Karpas-422 (cell line): ENCODE measurements around the gene RAD51B. TPM values are rescaled to one million over a fixed set of nuclear protein-coding genes. Genes with fewer than 3 reads are reported as not detected.

Experiments
- DNase-seq: peaks from one replicate; pipeline ENCODE4 v3.0.0-alpha.2; 2015
- H2AFZ ChIP-seq: fragments of 200-600 bp; sonication (generic); 2 replicates; pipeline ENCODE4 v1.6.1; 2014; ENCODE audit warnings: antibody characterized with exemption, low read length, mixed read lengths
- H3K27ac ChIP-seq: fragments of 200-600 bp; sonication (generic); 2 replicates; pipeline ENCODE4 v1.5.1; 2014; ENCODE audit warnings: mild to moderate bottlenecking, low read length, moderate library complexity
- H3K27me3 ChIP-seq: fragments of 200-600 bp; sonication (generic); 2 replicates; pipeline ENCODE4 v1.6.1; 2014; ENCODE audit warnings: low read length, mixed read lengths
- H3K36me3 ChIP-seq: fragments of 200-600 bp; sonication (generic); 2 replicates; pipeline ENCODE4 v1.6.1; 2014; ENCODE audit warnings: low read length, mixed read lengths; ENCODE audit not compliant: insufficient read depth
- H3K4me1 ChIP-seq: fragments of 200-600 bp; sonication (generic); 2 replicates; pipeline ENCODE4 v1.6.1; 2014; ENCODE audit warnings: mild to moderate bottlenecking, low read length, mixed read lengths
- H3K4me2 ChIP-seq: fragments of 200-600 bp; sonication (generic); 2 replicates; pipeline ENCODE4 v1.6.1; 2014; ENCODE audit warnings: low read length, low read depth, mild to moderate bottlenecking; ENCODE audit not compliant: poor library complexity, severe bottlenecking
- H3K4me3 ChIP-seq: fragments of 200-600 bp; sonication (generic); 2 replicates; pipeline ENCODE4 v1.5.1; 2014; ENCODE audit warnings: mild to moderate bottlenecking, antibody characterized with exemption, low read length, mixed read lengths
- H3K79me2 ChIP-seq: fragments of 200-600 bp; sonication (generic); 2 replicates; pipeline ENCODE4 v1.6.1; 2014; ENCODE audit warnings: mild to moderate bottlenecking, low read length, mixed read lengths
- H3K9ac ChIP-seq: fragments of 200-600 bp; sonication (generic); 2 replicates; pipeline ENCODE4 v1.6.0; 2014; ENCODE audit warnings: low read length
- H3K9me2 ChIP-seq: fragments of 200-600 bp; sonication (generic), shearing (Covaris generic); replicated peaks from 2 replicates; pipeline ENCODE4 v1.6.0; 2014; ENCODE audit warnings: mild to moderate bottlenecking, low read length, moderate library complexity; ENCODE audit not compliant: insufficient read depth
- H3K9me3 ChIP-seq: fragments of 300-700, 200-600 bp; sonication (generic); 2 replicates; pipeline ENCODE4 v1.6.1; 2014; ENCODE audit warnings: low read length, mixed read lengths
- H4K20me1 ChIP-seq: fragments of 200-600 bp; sonication (generic); 2 replicates; pipeline ENCODE4 v1.6.1; 2014; ENCODE audit warnings: mild to moderate bottlenecking, antibody characterized with exemption, low read length, low read depth; ENCODE audit not compliant: insufficient read depth
- total RNA-seq: library from RNA; depleted of rRNA; stranded (reverse); fragments of >200 nt; shearing (Covaris generic); gene quantifications from 2 replicates; pipeline ENCODE4 v1.2.3, GENCODE V29; 2014; ENCODE audit warnings: low replicate concordance

The RAD51B gene
- total RNA-seq, 1 experiment from 2014 or later = 107 TPM

DNA sequence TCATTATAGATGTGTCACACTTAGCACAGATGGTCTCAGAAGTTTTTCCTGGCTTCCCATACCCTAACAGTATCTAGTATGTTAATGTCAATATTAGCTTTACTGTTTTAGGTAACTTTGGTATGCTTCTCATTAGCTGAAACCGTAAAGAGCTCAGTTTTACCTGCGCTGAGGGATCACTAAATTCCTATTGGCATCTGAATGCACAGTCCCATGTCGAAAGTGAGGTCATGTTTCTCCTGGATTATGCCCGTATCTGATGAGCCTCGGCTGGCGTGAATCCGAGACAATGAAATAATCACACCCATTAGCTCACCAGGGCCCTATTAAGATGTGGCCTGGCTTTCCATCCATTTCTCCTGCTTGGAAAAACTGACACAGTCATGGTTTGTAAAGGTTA lies 555.1 kb downstream of the RAD51B start:
- H3K4me1 ChIP-seq = peaks cover 9% of the 10 kb centered on the region

DNA sequence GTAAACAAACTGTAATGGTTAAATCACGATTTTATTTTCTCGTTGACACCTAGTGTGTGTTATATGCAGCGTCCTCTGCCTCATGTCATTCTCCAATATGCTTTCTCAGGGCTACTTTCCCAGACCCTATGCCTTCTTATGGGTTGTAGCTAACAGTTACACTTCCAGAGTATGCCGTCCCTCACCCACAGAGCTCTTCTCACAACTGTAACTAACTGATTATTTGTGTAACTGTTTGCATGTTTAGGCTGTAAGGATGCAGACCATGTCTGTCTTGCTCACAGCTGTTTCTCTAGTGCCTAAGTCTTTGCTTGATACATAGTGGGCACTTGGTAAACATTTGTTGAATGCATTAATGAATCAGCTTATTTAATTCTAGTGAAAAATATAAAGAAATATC lies 555.8 kb downstream of the RAD51B start:
- Histone ChIP-seq H3K9ac (no peak overlapping the region), H3K27ac (no peak overlapping the region), H3K9me3 (no peaks in the 10 kb centered on the region), H4K20me1 (peaks cover 7% of the 10 kb centered on the region; the same call in 1 of the 2 replicates), H3K36me3 (no peaks in the 10 kb centered on the region), H2AFZ (no peak overlapping the region), H3K4me3 (no peak overlapping the region), H3K79me2 (no peaks in the 10 kb centered on the region), H3K9me2 (no peaks in the 10 kb centered on the region), H3K4me1 (peaks cover 9% of the 10 kb centered on the region), H3K27me3 (no peaks in the 10 kb centered on the region), H3K4me2 (no peak overlapping the region)
- DNase-seq = no peak

More for the DNA sequence above, 555.1 kb downstream of the RAD51B start:
- Histone ChIP-seq H3K4me2 (no peak overlapping the region), H3K36me3 (no peaks in the 10 kb centered on the region), H3K4me3 (no peak overlapping the region), H3K79me2 (no peaks in the 10 kb centered on the region), H2AFZ (no peak overlapping the region), H3K9ac (no peak overlapping the region), H3K9me3 (no peaks in the 10 kb centered on the region), H3K27ac (no peak overlapping the region), H3K9me2 (no peaks in the 10 kb centered on the region), H4K20me1 (peaks cover 7% of the 10 kb centered on the region; the same call in 1 of the 2 replicates), H3K27me3 (no peaks in the 10 kb centered on the region)
- no peak for DNase-seq

DNA sequence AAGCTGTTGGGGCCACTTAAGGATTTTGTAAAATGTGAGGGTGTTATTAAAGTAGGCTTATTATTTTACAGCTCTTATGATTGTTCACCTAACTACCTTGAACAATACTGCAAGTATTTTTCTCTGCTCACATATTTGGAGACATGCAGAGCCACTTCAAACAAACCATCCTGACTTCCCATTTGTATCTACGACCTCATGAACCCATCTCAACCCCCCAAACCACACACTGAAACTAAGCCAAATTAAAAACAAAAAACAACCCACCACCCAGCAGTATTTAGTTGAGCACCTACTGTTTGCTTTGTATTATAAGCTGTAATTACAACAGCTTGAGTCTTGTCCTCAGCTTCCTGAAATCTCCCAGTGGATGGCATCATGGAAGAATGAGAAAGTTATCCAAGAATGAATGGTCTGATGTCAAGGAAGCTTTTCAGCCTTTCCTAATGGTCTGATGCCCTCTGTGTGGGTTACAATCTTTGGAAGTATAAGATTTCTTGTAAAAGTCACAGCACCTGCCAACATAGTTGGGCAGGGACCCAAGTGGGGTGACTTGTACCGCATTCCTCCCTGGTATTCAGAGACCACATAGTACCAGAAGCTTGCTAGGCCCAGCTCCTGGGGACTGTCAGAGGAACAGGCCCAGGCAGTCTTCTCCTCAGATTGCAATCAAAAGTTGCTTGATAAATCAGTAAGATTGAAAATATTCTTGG lies 556.6 kb downstream of the RAD51B start:
- Histone ChIP-seq H3K27me3 (no peaks in the 10 kb centered on the region), H3K9me3 (no peaks in the 10 kb centered on the region), H3K4me1 (peaks cover 9% of the 10 kb centered on the region), H3K9ac (no peak overlapping the region), H4K20me1 (peaks cover 7% of the 10 kb centered on the region; the same call in 1 of the 2 replicates), H3K9me2 (no peaks in the 10 kb centered on the region), H2AFZ (no peak overlapping the region), H3K79me2 (no peaks in the 10 kb centered on the region), H3K36me3 (no peaks in the 10 kb centered on the region), H3K4me2 (no peak overlapping the region), H3K4me3 (no peak overlapping the region), H3K27ac (no peak overlapping the region)
- DNase-seq = no peak

DNA sequence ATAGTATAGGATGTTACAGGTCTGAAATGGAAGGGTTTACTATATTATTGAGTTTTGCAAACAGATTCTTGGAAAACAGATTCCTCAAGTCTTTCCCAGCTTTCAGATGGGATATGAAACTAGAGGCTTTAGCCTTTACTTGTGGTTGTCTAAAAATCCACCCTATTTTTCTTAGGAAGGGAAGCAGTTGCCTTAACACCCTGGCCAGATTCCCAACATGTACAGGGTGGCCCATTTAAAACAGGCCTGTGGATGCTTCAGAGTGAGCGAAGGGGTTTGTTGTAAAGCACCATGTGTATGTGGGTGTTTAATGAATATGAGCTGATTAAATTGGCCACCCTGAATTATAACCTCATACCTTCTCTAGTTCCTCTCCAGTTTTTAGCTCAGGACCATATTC lies 557.4 kb downstream of the RAD51B start:
- Histone ChIP-seq H3K36me3 (no peaks in the 10 kb centered on the region), H3K79me2 (no peaks in the 10 kb centered on the region), H2AFZ (no peak overlapping the region), H3K4me3 (no peak overlapping the region), H4K20me1 (peaks cover 7% of the 10 kb centered on the region; the same call in 1 of the 2 replicates), H3K9me2 (no peaks in the 10 kb centered on the region), H3K4me2 (no peak overlapping the region), H3K9ac (no peak overlapping the region), H3K27me3 (no peaks in the 10 kb centered on the region), H3K27ac (no peak overlapping the region), H3K9me3 (no peaks in the 10 kb centered on the region), H3K4me1 (peaks cover 9% of the 10 kb centered on the region)
- DNase-seq = no peak

DNA sequence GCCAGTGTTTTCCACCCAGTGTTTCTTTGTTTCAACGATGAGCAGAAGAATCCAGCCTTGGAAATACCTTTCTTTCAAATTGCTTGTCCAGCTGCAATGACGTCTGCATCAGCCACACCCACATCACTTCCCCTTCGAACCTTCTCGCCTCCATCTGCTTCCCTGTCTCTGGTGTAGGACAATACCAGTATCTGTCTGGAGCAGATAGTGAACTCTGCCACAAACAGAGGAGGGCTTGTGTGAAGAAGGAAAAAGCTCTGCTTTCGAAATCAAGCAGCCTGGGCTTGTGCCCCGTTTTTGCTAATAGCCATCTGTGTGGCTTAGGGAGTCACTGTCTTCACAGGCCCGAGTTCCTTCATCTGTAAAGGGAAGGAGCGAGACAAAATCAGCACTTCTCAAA lies 557.9 kb downstream of the RAD51B start:
- peaks cover 7% of the 10 kb centered on the region; the same call in 1 of the 2 replicates for H4K20me1 ChIP-seq
- peaks cover 9% of the 10 kb centered on the region for H3K4me1 ChIP-seq
- no peaks in the 10 kb centered on the region for H3K9me3 ChIP-seq
- H3K4me2 ChIP-seq = no peak overlapping the region
- no peak overlapping the region for H3K27ac ChIP-seq
- no peak overlapping the region for H2AFZ ChIP-seq
- no peak overlapping the region for H3K4me3 ChIP-seq
- no peaks in the 10 kb centered on the region for H3K27me3 ChIP-seq
- no peaks in the 10 kb centered on the region for H3K79me2 ChIP-seq
- H3K9ac ChIP-seq = no peak overlapping the region
- no peaks in the 10 kb centered on the region for H3K36me3 ChIP-seq
- no peaks in the 10 kb centered on the region for H3K9me2 ChIP-seq
- DNase-seq = no peak

DNA sequence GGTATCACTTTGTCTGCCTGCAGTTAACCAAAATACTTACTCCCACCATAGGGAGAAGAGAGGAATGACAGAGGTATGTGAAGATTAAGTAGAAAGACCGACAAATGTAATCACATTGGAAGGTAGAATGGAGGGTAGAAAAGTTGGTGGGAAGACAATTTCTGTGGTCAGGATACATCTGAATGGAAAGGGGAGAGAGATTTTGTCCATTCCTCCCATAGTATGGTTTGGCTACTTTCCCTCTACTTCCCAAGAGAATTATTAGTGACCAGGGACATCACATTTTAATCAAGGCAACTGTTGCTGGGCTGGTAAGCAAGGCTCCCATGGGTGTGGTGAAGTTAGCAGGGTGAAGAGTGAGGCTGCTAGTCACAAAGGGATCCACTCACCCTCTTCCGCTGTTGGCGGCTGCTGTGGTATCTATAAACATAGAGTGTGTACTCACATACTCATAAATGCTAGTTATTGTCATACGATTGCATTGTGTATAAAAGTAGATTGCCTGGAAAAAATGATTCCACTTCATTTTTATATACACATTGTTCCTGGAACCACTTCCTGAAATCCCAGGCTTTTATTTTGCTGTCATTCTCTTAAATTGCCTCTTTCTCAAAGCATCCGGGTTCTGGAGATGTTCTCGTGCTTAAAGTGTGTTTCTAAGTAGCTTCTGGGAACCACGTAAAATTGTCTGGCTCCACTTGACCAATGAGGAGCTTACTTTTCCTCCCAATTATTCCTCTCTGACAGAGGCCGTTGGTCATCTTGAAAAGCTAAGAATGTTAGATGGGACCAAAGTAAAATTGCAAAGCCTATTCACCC lies 560.1 kb downstream of the RAD51B start:
- Histone ChIP-seq H3K36me3 (no peaks in the 10 kb centered on the region), H4K20me1 (peaks cover 6% of the 10 kb centered on the region; the same call in 1 of the 2 replicates), H3K27ac (no peak overlapping the region), H3K9me3 (no peaks in the 10 kb centered on the region), H3K79me2 (no peaks in the 10 kb centered on the region), H2AFZ (no peak overlapping the region), H3K9ac (no peak overlapping the region), H3K4me2 (no peak overlapping the region), H3K27me3 (no peaks in the 10 kb centered on the region), H3K9me2 (no peaks in the 10 kb centered on the region), H3K4me1 (no peaks in the 10 kb centered on the region), H3K4me3 (no peak overlapping the region)
- no peak for DNase-seq

DNA sequence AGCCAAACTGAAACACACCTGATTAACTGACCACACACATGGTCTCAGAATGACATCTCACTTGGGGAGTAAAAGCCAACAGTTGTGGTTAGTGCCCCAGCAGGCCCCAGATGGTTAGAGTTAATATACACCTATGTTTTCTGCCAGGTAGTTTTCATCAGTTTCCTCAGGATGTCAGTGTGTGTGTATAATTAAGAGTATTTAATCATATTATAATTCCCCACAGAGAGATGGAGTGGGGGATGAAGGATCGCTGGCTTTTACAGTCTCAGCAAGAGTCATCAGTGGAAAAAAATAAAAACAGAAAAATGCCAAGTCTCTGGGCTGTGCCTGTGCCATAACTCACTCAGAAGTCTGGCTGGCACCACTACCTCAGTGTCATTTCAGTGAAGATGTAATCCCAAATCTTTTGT lies 560.8 kb downstream of the RAD51B start:
- Histone ChIP-seq H3K27ac (no peak overlapping the region), H3K4me3 (no peak overlapping the region), H3K27me3 (no peaks in the 10 kb centered on the region), H2AFZ (no peak overlapping the region), H4K20me1 (0 out of 2 replicates have a peak, but pooled peaks cover 9% of the 10 kb centered on the region), H3K36me3 (no peaks in the 10 kb centered on the region), H3K79me2 (no peaks in the 10 kb centered on the region), H3K4me1 (no peaks in the 10 kb centered on the region), H3K4me2 (no peak overlapping the region), H3K9ac (no peak overlapping the region), H3K9me3 (no peaks in the 10 kb centered on the region), H3K9me2 (no peaks in the 10 kb centered on the region)
- DNase-seq = no peak

DNA sequence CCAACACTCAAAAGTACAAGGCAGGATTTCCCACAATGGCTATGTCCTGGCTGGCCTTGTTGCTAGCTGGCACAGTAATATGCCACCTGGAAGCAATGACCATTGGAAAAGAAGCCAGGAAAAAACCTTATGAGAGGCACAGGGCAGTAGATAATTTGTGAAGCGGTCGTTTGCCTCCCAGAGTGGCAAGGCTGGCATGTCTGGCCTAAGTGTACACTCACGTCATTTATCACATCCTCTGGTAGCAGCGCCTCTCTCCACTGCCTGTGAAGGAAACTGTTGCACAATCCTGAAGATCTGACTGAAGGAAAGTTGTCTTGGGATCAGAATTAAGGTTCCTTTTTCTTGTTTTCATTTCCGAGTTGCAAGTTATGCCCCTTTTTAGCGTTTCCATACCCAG lies 564.8 kb downstream of the RAD51B start:
- Histone ChIP-seq H3K4me2 (no peak overlapping the region), H2AFZ (no peak overlapping the region), H3K9ac (no peak overlapping the region)

More for the DNA sequence above, 564.8 kb downstream of the RAD51B start:
- no peaks in the 10 kb centered on the region for H3K9me3 ChIP-seq
- H3K4me1 ChIP-seq = no peaks in the 10 kb centered on the region
- H3K27me3 ChIP-seq = no peaks in the 10 kb centered on the region
- H3K36me3 ChIP-seq = no peaks in the 10 kb centered on the region
- H4K20me1 ChIP-seq = 0 out of 2 replicates have a peak, but pooled peaks cover 5% of the 10 kb centered on the region
- no peak overlapping the region for H3K4me3 ChIP-seq
- DNase-seq = no peak
- no peaks in the 10 kb centered on the region for H3K9me2 ChIP-seq
- no peak overlapping the region for H3K27ac ChIP-seq
- H3K79me2 ChIP-seq = no peaks in the 10 kb centered on the region
